AG08395 (cell line): ENCODE results near the gene GOLGA6L4.
"Not testable (repeated sequence)": the region's sequence is repeated elsewhere in the genome, so short reads cannot be mapped to it uniquely, and the experiment has no call there.

Source experiments
- DNase-seq: peaks from one replicate; pipeline ENCODE4 v3.0.0; 2012; ENCODE audit warnings: mixed read lengths, low spot score

The GOLGA6L4 gene, protein sequence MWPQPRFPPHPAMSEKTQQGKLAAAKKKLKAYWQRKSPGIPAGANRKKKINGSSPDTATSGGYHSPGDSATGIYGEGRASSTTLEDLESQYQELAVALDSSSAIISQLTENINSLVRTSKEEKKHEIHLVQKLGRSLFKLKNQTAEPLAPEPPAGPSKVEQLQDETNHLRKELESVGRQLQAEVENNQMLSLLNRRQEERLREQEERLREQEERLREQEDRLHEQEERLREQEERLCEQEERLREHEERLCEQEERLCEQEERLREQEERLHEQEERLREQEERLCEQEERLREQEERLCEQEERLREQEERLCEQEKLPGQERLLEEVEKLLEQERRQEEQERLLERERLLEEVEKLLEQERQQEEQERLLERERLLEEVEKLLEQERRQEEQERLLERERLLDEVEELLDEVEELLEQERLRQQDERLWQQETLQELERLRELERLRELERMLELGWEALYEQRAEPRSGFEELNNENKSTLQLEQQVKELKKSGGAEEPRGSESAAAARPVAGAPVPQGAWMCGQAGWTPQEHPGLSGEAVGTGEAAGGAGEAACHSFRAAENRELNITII

DNA sequence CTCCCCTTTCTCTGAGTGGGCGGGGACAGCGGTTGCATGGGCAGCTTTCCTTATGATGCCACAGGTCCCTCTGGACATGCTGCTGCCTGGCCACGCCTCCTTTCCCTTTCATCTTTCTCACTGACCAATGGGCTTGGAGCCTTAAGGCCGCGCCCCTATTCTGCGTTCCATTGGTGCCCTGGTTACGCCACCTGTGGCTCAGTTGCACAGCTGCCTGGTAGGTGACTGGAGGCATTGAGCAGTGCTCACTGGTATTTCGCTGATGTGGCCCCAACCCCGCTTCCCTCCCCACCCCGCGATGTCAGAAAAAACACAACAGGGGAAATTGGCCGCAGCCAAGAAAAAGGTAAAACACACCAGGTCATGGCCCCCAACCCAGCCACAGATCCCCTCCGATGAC lies at the start of gene GOLGA6L4:
GOLGA6L4 (plus strand) TSS at position 201 of the 400 bp plus-strand sequence; CDS start at position 263, 62 bp downstream.
- not testable (repeated sequence) for DNase-seq

DNA sequence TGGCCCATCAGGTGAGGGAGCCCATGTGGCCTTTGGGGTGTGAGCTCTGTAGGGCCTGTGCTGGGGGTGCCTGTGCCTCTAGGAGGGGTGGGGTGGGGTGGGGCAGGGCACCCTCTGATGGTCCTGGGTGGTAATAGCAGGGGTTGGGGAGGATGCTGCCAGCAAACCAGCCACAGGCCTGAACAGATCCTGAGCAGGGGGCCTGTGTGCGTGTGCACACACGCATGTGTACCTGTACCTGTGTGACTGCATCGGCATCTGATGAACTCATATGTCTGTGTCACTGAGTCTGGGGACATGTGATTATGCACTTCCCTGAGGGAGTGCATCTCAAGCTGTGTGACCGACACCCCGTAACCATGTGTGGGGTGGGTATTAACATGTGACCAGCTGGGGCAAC lies 42.6 kb upstream of the GOLGA6L4 start:
- DNase-seq: not testable (repeated sequence)

DNA sequence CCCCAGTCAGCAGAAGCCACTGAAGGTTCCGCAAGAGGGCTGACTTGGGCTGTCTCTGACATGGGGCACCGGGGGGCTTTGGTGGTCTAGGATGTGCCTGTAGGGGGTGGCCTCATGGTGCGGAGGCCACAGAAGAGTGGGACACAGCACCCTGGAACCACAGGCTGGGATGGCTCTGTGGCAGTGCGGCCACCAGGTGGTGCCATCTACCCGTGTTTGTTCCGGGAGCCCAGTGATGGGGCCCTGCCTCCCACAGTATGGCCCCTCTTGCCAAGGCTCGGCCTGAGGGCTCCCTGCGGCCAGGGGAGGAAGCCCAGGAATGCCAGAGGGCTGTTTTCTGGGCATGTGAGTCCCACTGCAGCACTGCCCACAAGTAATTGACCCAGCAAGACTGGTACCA lies 40.0 kb upstream of the GOLGA6L4 start:
- not testable (repeated sequence) for DNase-seq

DNA sequence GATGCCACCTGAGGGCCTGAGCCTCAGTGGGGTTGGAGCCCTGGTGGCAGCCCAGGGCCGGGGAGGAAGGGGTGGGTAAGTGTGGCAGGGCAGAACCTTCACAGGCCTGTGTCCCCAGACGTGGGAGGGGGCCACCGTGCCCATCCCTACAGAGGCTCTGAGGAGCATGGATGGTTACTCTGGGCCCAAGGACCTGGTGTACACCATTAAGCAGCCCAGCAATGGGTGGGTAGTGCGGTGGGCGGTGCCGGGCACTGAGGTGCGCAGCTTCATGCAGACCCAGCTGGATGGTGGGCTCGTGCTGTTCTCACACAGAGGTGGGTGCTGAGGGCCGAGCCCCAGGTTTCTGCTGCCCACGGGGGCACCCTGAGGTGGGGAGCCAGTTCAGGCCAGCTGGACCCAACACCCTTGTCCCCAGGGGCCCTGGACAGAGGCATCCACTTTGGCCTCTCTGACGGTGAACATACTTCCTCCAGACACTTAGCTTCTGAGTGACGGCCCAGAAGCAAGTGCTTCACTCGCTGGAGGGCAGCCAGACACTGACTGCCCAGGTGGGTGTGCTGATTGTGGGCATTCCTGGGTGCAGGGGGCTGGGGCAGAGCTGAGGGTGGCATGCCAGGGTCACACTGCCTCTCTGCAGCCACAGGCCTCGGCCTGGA lies 38.9 kb upstream of the GOLGA6L4 start:
- DNase-seq: not testable (repeated sequence)

DNA sequence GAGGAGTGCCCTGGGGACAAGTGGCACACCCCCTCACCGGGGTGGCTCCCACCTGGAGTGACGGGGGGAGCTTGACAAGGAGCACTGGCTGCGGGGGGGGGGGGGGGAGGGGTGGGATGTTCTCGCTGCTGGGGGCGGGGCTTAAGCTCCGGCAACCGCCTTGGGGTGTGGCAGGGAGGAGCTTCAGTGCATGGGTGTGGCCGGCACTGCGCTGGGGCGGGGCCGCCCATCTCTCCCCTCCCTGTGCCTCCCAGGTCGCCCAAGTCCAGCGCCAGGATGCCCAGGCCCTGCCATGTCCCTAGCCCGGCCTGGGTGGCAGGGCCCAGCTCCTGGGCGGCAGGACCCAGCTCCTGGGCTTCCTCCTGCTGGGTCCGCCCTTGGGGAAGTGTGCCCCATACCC lies 35.7 kb upstream of the GOLGA6L4 start:
- DNase-seq: not testable (repeated sequence)

DNA sequence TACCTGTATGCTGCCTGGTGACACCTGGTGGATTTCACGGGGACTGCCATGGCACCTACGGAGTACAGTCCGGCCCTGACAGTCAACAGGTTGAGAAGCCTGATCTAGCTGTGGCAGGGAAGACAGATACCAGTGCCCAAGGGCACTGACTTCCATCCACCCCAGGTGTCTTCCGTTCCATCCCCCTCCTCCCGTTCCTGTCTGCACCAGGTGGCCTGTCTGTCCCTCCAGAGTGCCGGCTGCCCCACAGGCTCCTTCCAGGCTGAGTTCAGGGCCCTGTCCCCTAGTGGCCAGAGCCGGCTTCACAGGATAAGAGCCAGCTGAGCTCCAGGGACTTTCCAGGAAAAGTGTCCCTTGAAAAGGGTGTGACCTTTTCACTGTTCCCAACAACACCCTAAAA lies 10.9 kb downstream of the GOLGA6L4 start:
- not testable (repeated sequence) for DNase-seq
